ENCODE results near the gene ZCCHC2. TPM values are rescaled to one million over a fixed set of nuclear protein-coding genes. Genes with fewer than 3 reads are reported as not detected.

The ZCCHC2 gene
- total and polyA plus RNA-seq, 4 donors, result 7.1 to 25.4 (median 10.8) TPM

DNA sequence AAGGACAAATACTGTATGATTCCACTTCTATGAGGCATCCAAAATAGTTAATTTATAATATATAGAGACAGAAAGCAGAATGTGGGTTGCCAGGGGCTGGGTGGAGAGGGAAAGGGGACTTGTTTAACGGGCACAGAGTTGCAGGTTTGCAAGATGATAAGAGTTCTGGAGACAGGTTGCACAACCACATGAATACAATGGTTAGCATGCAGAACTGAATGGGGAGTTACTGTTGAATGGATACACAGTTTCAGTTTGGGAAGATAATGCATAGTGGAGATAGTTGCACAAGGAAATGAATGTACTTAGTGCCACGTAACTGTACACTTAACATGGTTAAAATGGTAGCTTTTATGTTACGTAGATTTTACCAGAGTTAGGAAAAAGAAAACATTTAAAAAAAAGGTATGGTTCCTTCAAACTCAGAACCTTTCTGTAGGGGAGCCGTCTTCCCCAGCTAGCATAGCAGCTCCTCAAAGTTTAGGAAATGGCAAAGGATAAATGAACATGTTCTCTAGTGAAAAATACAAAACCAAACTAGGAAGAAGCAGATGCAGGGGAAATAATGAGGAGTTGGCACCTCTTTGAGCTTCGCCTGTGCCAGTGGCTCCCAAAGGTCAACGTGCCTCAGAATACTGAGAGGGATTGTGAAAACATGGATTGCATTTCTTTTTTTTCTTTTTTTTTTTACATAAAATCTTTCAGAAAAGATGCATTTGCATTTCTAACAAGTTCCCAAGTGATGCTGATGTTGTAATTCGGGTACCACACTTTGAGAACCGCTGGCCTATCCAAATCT, 95.2 kb downstream of the ZCCHC2 start:
- Histone ChIP-seq H3K27ac (ENCODE audit: low read depth in 1 of 2, low read length in 2 of 2) (no peak overlapping the region), H3K27me3 (ENCODE audit: control insufficient read depth in 4 of 4, insufficient read depth in 4 of 4, low read length in 3 of 4) (no peaks in the 10 kb centered on the region), H3K36me3 (ENCODE audit: control insufficient read depth in 4 of 4, insufficient read depth in 3 of 4, low read depth in 1 of 4, low read length in 3 of 4) (no peaks in the 10 kb centered on the region), H3K9ac (ENCODE audit: low read depth in 1 of 2, low read length in 2 of 2) (no peak overlapping the region), H3K4me3 (ENCODE audit: low read depth in 1 of 3, low read length in 3 of 3) (no peak overlapping the region), H3K4me1 (ENCODE audit: control insufficient read depth in 4 of 4, insufficient read depth in 4 of 4, low read length in 3 of 4) (peaks cover 0 to 4% (median 0%) of the 10 kb centered on the region in 4 donors), H3K9me3 (ENCODE audit: control insufficient read depth in 4 of 4, low read length in 3 of 4) (no peaks in the 10 kb centered on the region)
- 72% methylated on average over 8 of the region's 8 CpGs for WGBS
- DNase-seq (ENCODE audit: low spot score), result no peak
- no peak for TF ChIP-seq ATF3 (IDR thresholded peaks at IDR 0.05)
- no peak for TF ChIP-seq ZBTB33 (IDR thresholded peaks at IDR 0.05)
- TF ChIP-seq FOXA1 (IDR thresholded peaks at IDR 0.05), result no peak
- no peak for TF ChIP-seq RAD21 (IDR thresholded peaks at IDR 0.05)
- no peak for TF ChIP-seq CTCF (IDR thresholded peaks at IDR 0.05; ENCODE audit: low read depth, low read length, missing input control)
- TF ChIP-seq YY1 (IDR thresholded peaks at IDR 0.05), result no peak
- TF ChIP-seq RXRA (IDR thresholded peaks at IDR 0.05), result no peak
- no peak for TF ChIP-seq NR2F2 (IDR thresholded peaks at IDR 0.05)
- TF ChIP-seq GABPA (IDR thresholded peaks at IDR 0.05 in 1 of 2, conservative IDR thresholded peaks at IDR 0.05 in 1 of 2), result no peak
- TF ChIP-seq TAF1 (conservative IDR thresholded peaks at IDR 0.05), result no peak
- TF ChIP-seq, protein P1, sequence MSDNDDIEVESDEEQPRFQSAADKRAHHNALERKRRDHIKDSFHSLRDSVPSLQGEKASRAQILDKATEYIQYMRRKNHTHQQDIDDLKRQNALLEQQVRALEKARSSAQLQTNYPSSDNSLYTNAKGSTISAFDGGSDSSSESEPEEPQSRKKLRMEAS (IDR thresholded peaks at IDR 0.05), result no peak
- TF ChIP-seq REST (IDR thresholded peaks at IDR 0.05), result no peak
- TF ChIP-seq HNF4A (conservative IDR thresholded peaks at IDR 0.05), result no peak

GRCh38 chr18:62618735-62619134, 95.9 kb downstream of the ZCCHC2 start:
- no peak overlapping the region for H3K9ac ChIP-seq (ENCODE audit: low read depth in 1 of 2, low read length in 2 of 2)
- no peak for TF ChIP-seq SP1 (IDR thresholded peaks at IDR 0.05)
- peaks cover 0 to 4% (median 0%) of the 10 kb centered on the region in 4 donors for H3K4me1 ChIP-seq (ENCODE audit: control insufficient read depth in 4 of 4, insufficient read depth in 4 of 4, low read length in 3 of 4)
- H3K27me3 ChIP-seq (ENCODE audit: control insufficient read depth in 4 of 4, insufficient read depth in 4 of 4, low read length in 3 of 4), result no peaks in the 10 kb centered on the region
- no peak for DNase-seq (ENCODE audit: low spot score)
- H3K4me3 ChIP-seq (ENCODE audit: low read depth in 1 of 3, low read length in 3 of 3), result no peak overlapping the region
- H3K36me3 ChIP-seq (ENCODE audit: control insufficient read depth in 4 of 4, insufficient read depth in 3 of 4, low read depth in 1 of 4, low read length in 3 of 4), result no peaks in the 10 kb centered on the region
- H3K27ac ChIP-seq (ENCODE audit: low read depth in 1 of 2, low read length in 2 of 2), result no peak overlapping the region
- no peaks in the 10 kb centered on the region for H3K9me3 ChIP-seq (ENCODE audit: control insufficient read depth in 4 of 4, low read length in 3 of 4)
- 92% methylated on average over 1 of the region's 1 CpG for WGBS

All from liver (tissue), 9 donors.